Activated T-cell treated with anti-CD3 and anti-CD28 coated beads for 1 hour (primary cell): ENCODE measurements around the gene PNCK.

Experiments
- DNase-seq: peaks from one replicate; pipeline ENCODE4 v3.0.0-alpha.2; 2020; ENCODE audit warnings: low read depth

PNCK gene

DNA sequence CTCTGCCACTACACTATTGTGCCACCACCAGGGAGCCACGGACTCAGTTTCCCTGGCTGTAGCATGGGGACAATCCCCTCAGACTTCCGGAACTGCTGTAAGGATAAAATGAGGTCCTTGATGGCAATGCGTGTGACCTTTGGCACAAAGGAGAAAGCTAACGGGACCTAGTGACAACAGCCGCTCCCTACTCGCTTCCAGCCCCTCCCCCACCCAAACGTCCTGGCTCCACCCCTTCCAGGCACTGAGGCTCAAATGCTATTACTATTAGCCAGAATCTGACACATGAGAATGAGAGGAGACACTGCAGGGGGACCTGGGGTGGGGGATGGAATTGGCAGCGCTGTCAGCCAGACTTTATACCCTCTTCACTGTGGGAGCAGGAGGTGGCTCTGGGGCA, 32.0 kb downstream of the PNCK start:
- DNase-seq: no peak

DNA sequence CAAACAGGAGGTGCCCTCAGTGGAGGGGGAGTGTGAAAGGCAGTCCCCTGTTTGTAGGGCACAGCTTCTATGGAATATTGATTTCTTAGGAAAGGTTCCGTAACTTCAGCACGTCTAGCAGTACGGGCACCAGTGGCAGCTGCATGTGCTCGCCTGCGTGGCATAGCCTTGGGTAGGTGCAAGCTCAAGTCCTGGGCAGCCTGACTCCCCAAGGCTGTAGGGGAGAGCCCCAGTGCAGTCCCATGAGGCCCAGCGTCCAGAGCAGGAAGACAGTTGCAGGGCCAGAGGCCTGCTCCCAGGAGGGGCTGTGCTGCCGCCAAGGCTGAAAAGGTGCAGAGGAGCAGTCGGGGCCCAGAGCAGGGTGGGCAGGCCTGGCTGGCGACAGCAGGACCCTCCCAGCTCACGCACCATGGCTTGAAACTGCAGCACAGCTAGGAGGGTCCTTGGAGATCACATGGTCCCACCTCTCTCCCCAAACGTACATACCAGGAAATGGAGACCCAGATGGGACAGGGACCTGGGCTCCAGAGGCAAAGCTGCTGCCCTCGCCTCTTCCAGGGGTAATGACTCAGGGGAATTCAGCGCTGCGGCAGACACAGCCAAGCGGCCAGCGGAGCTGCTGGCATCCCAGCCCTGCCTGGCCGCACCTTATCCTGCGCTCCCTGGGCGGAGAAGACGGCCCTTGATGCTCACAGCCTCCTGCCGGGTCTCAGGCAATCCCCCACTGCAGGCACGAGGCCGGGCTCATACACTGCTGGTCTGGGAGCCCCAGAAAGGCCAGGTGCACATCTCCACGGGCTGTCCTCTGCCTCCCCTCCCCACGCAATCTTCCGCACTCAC, 32.7 kb downstream of the PNCK start:
- DNase-seq: no peak

DNA sequence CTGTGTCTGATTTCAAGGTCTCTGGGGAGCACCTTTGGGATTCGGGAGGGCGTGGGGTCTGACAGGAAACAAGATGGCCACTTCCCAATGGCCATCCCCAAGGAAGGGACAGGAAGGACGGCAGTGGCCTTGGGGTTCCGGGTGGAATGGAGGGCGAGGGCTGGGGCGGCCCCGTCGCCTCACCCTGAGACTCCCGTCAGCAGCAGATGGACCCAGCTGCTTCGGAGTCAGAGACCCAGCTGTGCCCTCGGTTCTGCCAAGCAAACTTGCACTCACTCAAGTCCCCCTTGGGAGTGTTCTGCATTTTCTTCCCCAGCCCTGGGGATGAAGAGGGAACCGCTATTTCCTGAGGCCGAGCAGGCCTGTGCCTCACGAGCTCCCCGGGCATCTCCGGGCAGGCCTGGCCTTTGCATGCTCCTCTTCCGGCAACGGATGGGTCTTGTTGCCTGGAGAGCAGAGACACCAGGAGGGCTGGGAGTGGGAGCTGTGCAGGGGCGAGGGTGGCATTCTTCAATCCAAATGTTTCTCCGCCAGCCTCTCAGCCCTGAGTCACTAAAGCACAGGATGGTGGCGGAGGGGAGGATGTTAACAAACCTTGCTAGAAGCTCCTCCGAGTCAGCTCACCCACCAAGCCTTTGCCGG, 33.4 kb downstream of the PNCK start:
- DNase-seq: no peak

DNA sequence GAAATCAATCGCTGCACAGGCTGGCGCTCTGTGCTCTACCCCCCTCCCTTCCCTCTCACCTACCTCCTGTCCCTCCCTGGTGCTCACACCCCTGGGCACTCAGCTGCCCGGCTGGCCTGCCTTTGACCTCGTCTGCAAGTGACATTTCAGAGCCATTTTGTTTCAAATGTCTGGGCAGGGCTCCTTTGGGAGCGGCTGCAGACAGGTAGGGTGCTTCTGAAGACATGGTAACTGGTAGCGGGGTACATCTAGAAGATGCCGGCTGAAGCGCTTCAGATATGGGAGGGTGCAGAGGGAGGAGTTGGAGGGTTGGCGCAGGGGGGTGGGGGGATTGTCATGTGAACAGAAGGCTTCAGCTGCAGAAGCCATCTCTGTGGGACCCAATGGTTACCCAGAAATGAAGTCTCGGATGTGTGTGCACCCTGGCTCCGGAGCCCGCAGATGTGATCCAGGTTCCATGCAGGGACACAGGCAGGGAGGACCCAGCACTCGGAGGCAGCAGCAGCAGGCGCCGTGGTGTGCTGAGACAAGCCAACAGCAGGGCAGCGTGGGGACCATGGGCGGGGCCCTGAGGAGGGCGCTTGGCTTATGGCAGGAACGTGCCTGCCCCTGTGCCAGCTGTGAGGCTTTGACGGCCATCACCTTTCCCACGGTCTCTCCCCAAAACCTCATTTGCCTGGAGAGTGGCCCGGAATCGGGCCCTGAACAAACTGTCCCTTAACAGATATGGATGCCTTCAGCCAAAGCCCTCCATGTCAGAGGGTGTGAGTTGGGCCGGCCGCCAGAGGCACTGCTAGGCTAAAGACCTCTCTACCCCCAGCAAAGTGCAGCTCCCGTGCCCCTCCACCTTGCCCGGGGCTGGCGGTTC, 34.2 kb downstream of the PNCK start:
- no peak for DNase-seq

DNA sequence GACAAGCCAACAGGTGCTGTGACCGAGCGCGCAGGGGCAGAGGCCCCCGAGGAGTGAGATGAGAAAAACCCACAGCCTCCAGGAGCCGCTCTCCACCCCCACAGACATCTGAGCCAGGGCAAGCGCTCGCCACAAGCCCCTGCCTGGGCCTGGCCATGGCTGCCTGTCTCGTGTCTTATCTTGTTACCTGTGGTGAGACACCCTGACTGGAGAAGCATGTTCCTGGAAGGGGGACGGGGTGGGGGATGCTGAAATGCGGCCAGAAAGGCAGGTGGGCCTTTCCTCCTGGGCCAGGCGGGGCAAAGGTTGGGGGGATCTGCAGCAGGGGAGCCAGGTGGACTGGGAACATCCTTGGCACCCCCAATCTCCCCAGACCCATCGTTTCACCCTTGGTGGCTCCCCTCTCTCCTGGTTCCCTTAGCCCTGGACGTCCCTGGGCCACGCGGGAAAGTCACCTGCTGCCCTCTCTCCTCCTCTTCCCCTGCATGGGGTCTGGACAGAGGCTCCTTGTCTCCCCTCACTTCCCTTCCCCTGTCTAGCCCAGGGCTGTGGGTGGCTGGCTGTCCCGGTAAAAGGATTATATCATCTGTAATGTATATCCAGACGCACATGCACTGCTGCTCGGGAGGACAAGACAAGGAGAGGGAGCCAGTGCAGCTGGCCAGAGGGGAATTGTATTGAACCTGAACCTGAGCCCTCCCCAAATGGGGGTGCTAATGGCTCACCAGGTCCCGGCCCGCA, 35.0 kb downstream of the PNCK start:
- no peak for DNase-seq

DNA sequence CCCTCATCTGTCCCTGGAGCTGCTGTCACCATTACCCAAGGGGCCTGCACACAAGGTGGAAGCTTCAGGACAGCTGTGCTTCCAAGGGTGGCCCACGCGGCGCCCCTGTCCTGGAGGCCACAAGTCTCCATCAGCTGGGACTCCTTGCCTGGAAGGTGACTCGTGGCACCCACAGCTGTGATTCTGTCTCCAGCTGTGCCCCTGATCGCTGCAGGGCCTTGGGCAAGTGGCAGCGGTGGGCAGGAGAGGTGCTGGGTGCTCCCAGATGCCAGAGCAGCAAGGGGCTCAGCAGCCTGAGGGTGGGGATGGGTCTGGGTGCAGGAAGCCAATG, 35.6 kb downstream of the PNCK start:
- no peak for DNase-seq

DNA sequence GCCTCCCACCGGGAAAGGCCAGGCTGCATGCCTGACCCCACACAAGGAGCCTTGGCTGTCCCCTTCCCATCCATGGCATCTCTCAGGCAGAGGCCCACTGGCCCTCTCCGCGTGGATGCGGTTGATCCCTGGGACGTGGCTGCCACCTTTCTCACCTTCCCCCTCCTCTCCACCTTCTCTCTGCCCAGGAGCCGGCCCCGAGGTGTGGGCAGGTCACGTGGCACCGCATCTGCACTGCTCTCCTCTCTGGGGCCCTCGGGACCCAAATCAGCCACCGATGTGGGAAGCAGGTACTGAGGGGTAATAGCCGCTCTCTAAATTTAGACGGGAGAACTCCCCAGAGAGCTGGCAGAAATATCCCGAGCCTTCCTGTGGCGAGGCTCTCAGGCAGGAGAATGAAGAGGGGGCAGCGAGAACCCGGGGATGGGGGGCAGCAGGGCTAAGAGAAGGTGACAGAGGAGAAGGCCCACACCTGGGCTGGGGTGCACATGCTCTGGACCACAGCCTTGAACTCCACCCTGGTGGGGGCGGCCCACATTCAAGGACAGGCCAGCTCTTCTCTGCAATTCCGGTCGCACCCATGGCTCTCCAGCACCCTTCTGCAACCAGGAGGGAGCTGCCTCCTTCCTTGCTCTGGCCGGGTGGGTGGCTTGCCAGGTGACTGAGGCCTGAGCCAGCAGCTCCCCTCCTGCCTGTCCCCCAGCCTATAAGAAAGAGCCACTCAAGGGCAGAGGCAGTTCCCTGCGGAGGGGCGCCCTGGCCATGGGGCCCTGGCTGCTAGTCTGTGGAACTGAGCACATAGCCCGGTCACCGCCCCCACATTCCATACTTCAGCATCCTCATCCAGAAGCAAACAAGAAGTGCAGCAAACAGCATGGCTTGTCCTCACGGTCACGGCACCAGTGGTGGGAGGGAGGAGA, 36.2 kb downstream of the PNCK start:
- DNase-seq: no peak

DNA sequence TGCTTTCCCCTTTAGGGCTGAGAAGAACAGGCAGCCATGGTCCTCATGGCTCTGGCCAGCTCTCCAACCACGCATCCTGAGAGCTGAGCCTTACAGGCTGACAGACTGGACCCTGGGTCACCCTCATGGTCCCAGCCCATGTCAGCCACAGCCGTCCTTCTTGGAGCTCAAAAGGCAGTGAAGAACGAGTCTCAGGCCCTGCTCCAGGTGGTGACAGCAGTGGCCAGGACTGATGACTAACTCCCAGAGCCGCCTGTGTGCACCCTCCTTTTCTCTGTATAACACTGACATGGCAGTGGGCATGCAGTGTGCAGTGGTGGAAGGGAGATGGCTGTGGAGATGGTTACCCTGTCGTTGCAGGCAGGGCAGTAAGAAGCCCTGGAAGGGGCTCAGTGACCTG, 36.9 kb downstream of the PNCK start:
- no peak for DNase-seq

DNA sequence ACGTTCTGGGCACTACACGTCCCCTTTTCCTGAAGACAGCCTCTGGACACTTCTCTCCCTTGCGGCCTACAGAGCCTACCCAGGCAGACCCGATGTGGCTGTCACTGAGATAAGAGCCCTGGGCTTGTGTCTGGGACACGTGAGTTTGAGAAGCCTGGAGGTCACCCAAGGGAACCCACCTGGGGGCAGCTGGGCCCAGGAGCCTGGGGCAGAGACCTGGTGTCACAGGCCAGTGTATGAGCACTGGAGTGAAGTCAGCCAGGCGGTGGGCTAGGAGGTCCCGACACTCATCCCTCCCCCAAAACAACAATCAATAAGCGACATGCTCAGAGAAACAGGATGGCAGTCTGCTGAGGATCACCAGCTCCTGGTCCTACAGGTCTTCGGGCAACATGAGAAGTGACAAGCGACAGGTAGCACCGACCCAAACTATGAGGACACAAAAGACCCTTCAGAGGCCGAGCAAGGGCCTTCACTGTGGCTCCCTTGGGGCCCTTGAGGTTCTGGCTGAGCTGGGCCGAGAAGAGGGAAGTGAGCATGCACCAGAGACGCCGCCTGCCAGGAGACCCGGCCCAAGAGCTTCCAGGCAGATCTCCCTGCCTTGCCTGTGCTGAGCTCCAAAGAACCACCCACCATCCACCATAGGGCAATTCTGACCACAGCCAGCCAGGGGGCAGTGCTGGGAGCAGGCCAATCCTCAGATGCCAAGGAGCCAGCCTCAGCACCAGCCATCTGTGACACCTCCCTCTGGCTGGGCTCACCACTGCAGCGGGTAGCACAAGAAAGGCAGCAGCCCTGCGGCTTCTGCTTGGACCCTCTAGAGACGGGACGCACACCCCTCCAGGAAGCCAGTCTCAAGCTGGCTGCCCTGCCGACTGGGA, 37.6 kb downstream of the PNCK start:
- no peak for DNase-seq

DNA sequence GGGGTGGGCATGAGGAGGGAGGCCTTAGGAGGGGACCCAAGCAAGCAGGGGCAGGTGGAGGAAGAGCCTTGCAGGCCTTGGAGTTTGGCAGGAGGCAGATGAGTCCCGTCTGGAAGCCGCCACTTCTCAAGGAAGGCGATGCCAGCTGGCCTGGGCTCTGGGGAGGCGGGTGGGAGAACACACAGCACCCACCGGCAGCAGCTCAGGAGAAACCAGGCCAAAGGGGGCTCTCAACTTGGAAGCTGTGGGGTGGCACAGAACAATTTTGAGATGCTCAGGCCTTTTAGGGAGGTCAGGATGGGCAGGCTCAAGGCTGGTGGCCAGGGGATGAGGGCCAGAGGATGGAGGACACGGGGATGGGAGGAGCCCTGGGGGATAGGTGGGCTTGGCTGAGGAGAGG, 38.2 kb downstream of the PNCK start:
- no peak for DNase-seq

DNA sequence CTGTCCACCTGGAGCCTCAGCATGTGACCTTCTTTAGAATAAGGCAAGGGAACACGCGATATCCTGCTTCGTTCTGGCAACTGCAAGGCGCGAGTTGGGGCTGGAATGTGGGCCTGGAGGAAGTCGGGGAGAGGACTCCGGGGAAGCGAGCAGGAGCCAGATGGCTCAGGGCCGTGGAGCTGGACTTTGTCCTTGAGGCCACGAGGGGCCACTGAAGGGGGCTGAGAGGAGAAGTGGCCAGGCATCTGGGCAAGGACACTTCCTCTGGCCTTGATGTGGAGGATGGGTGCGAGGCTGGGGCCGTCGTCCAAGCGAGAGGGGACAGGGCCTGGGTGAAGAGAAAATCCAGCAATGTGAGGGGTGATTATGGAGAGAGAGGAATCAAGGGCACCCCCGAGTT, 38.8 kb downstream of the PNCK start:
- no peak for DNase-seq

DNA sequence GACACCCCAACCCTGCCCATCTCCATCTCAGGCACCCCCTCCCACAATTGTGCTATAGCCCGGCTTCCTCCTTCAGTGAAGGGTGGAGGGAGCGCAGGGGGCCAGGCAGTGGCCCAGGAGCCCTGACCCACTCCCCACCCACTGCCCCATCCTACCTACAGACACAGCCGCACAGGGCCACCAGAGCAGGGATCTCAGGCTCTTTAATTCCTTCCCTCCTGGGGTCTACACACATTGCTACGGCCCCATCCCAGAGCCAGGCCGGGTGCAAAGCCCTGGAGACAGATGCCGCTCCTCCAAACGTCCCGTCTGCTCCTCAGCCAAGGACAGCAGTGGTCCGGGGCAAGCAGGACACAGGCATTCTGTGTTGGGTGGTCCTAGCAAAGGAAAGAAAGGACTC, 39.4 kb downstream of the PNCK start:
- no peak for DNase-seq

DNA sequence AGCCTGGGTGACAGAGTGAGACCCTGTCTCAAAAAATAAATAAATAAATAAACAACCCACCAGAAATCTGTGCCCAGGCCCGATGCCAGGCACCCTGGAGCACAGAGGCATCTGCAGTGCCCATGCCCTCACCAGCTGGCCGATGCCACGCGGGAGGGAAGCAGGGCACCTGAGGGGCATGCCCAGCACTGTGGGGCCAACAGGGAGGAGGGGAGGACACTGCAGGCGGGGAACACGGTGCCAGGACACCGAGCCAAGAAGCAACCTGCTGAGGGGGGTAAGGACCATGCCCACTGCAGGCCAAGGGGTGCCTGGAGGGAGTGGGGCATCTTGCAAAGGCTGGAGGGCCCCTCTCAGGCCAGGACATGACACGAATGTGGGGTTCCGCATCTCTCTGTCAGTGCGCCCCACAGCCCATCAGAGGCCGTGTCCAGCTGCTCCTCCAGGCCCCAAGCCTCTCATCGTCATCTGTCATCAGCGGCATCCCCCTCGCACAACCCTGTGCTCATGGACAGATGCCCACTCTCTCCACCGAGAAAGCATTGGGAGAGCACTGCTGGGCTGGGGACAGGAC, 39.9 kb downstream of the PNCK start:
- DNase-seq: no peak

DNA sequence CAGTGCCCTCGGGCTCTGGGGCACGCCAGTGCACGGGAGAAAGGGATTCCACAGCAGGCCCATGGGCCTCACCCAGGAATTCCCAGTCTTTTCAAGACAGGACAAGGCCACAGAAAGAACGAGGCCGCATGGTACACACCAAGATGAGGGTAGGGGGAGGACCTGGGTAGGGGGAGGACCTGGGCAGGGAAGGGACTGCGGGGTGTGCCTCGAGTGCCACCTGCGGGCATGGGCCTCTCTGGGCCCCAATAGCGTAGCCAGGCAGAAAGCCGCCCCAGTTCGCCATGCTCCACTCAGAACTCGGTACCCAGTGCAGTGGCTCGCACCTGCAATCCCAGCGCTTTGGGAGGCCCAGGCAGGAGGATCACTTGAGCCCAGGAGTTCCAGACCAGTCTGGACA, 40.6 kb downstream of the PNCK start:
- no peak for DNase-seq

DNA sequence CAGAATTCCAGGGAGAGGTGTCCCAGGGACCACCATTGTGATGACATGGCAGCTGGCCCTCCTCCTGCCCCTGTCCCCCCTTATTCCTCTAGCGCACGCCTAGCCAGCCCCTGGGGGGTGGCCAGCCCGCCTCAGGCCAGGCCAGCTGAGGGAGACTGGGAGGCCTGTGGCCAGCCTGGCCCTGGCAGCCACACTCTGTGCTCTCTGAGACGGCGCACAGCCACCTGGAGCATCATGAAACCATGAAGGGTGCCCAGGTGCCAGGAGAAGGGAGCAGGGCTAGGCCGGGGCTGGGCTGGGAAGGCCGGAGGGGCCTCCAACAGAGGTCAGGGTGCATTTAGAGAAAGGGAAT, 41.0 kb downstream of the PNCK start:
- no peak for DNase-seq

DNA sequence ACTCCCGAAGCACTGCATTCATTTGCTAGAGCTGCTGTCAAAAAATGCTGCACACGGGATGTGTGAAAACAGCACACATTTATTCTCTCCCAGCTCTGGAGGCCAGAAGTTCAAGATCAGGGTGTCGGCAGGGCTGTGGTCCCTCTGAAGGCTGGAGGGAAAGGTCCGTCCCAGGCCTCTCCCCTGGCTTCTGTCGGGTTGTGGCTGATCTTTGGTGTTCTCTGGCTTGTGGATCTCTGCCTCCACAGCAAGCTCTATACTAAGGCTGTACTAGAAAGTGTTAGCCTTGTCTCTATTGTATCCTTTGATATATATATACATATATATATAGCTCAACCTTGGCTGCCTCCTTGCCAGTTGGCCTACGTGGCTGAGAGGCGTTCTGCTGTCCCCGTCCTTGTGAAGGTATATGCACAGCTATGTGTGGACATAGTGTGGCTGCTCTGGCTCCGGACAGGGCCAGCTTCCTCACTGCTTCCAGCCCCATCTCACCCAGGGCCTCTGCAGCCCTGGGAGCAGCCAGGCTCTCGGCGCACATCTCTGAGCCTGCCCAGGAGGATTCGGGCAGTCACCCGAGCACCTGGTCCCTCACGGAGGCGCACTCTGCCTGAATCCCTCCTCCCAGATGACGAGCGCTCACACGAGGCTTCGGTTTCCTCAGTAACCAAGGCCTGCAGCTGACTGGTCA, 41.6 kb downstream of the PNCK start:
- DNase-seq: no peak

DNA sequence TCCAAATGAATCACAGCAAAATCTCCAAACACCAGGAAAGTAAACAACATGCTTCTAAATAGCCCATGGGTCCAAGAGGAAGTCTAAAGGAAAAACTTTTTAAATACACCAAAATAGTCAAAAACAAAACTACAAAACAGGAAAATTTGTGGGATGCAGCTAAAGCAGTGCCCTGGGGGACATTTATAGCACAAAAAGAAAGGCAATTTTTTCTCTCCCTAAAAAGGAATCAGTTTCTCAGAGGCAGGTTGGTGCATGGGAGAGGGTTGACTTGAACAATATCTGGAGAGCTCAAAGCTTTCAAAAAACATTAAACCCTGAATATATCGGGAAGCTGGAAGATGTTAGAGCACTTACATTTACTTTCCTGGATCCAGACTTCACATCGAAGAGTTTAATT, 42.3 kb downstream of the PNCK start:
- DNase-seq: no peak

DNA sequence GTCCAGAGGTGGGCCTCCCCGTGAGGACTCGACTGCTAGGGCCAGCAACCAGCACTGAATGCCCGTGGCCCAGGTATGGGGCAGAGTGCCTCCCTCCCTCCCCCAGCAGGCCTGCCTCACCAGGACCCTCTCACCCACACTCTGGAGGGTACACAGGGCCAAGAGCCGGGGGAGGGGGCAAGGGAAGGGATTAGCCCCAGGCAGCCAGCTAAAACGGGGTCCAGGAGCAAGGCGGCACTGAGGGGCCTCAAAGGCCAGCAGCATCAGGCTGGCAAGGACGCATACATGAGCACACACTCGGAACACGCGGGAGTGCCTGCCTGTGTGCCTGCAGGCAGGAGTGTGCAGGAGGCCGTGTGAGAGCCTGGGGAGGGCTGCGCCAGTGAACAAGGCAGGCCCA, 44.9 kb downstream of the PNCK start:
- DNase-seq: no peak

DNA sequence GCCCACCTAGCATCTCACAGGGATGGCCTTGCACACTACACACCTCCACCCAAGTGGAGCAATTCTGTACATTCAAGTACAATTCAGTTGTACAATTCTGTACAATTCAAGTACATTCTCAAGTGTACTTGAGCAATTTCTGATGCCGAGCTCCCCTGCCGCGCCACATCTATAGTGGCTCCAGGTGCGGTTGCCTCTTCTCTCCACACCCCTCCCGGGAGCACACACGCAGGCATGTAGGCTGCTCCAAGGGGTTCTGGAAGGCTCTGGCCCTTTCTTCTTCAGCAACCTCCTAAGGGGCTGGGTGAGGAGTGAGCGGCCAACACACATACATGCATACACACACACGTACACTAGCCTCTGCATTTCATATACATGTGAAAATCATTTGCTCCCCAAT, 45.5 kb downstream of the PNCK start:
- no peak for DNase-seq
